ENCODE data around the gene GTF3C4.

The GTF3C4 gene

DNA sequence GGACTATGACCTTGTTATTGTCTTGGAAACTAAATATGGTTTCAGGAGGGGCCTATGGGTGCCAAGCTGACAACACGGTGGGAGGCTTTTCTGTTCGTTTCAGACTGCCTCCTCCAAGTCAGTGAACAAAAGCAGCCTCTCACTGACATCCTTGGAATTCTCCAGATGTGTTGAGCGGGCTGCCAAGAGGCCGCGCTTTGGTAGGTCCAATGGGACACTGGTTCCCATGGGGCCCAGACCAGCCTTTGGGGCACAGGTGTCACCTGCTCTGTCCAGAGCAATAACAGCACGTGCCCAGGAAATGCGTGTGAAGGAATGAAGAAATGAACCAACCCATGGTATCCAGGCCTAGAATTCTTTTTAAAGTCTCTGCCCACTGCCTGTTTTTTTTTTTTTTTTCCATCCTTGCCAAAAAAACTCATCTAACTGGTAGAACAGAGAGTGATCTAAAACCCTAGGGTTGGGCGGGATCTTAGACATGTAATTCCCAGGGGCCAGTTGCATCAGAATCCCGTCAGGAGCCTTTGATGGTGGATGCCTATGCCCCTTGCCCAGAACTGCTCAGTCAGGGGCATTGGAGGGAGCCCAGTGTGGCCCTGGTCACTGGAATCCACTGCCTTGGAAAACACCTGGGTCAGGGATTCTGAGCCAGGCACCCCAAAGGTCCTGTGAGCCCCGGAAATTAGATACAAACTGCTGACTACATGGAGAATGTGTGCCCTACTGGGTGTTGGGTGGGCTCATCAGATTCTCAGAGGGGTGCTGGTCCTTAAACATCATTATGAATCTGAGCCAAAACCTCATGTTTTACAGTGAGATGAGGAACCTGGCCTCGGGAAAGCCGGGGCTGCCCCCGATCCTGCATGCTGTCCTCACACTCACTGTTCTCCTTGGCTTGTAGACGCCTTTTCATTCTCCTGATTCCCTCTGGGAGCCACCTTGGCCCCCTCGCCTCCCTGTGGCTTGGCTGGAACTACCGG is 60.1 kb downstream of the GTF3C4 start:
- TF ChIP-seq, protein P1, sequence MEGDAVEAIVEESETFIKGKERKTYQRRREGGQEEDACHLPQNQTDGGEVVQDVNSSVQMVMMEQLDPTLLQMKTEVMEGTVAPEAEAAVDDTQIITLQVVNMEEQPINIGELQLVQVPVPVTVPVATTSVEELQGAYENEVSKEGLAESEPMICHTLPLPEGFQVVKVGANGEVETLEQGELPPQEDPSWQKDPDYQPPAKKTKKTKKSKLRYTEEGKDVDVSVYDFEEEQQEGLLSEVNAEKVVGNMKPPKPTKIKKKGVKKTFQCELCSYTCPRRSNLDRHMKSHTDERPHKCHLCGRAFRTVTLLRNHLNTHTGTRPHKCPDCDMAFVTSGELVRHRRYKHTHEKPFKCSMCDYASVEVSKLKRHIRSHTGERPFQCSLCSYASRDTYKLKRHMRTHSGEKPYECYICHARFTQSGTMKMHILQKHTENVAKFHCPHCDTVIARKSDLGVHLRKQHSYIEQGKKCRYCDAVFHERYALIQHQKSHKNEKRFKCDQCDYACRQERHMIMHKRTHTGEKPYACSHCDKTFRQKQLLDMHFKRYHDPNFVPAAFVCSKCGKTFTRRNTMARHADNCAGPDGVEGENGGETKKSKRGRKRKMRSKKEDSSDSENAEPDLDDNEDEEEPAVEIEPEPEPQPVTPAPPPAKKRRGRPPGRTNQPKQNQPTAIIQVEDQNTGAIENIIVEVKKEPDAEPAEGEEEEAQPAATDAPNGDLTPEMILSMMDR (IDR thresholded peaks at IDR 0.05; ENCODE audit: low read length): no peak
- TF ChIP-seq EZH2 (IDR thresholded peaks at IDR 0.05; ENCODE audit: borderline replicate concordance, low read length): no peak

GRCh38 chr9:132731230-132731629 is 61.0 kb downstream of the GTF3C4 start:
- Histone ChIP-seq H3K4me1 (ENCODE audit: insufficient read depth, low read length, severe bottlenecking) (no peaks in the 10 kb centered on the region), H3K27ac (ENCODE audit: low read depth, low read length, poor library complexity, severe bottlenecking) (no peak overlapping the region), H3K36me3 (ENCODE audit: insufficient read depth, low read length) (no peaks in the 10 kb centered on the region), H3K27me3 (ENCODE audit: insufficient read depth, low read length) (no peaks in the 10 kb centered on the region), H3K9me2 (ENCODE audit: low read depth, low read length) (no peaks in the 10 kb centered on the region), H3F3A (ENCODE audit: insufficient read depth, low read length) (no peaks in the 10 kb centered on the region), H3K4me3 (ENCODE audit: low read depth, low read length, poor library complexity, severe bottlenecking) (no peak overlapping the region), H4K20me1 (ENCODE audit: insufficient read depth, low read length) (no peaks in the 10 kb centered on the region), H3K4me2 (ENCODE audit: low read length) (no peak overlapping the region), H2AFZ (ENCODE audit: low read length) (no peak overlapping the region), H3K9ac (ENCODE audit: low read length) (no peak overlapping the region), H3K79me2 (ENCODE audit: insufficient read depth, low read length) (no peaks in the 10 kb centered on the region), H3K9me3 (ENCODE audit: low read length) (no peaks in the 10 kb centered on the region)
- TF ChIP-seq, protein P1 (IDR thresholded peaks at IDR 0.05; ENCODE audit: low read length): no peak
- no peak for TF ChIP-seq EZH2 (IDR thresholded peaks at IDR 0.05; ENCODE audit: borderline replicate concordance, low read length)

More for the DNA sequence above, 60.1 kb downstream of the GTF3C4 start:
- Histone ChIP-seq H3K36me3 (ENCODE audit: insufficient read depth, low read length) (no peaks in the 10 kb centered on the region), H3K4me2 (ENCODE audit: low read length) (no peak overlapping the region), H3F3A (ENCODE audit: insufficient read depth, low read length) (no peaks in the 10 kb centered on the region), H4K20me1 (ENCODE audit: insufficient read depth, low read length) (no peaks in the 10 kb centered on the region), H3K27ac (ENCODE audit: low read depth, low read length, poor library complexity, severe bottlenecking) (no peak overlapping the region), H3K9ac (ENCODE audit: low read length) (no peak overlapping the region), H3K4me1 (ENCODE audit: insufficient read depth, low read length, severe bottlenecking) (no peaks in the 10 kb centered on the region), H3K9me2 (ENCODE audit: low read depth, low read length) (no peaks in the 10 kb centered on the region), H3K79me2 (ENCODE audit: insufficient read depth, low read length) (no peaks in the 10 kb centered on the region), H3K4me3 (ENCODE audit: low read depth, low read length, poor library complexity, severe bottlenecking) (no peak overlapping the region), H3K27me3 (ENCODE audit: insufficient read depth, low read length) (no peaks in the 10 kb centered on the region), H3K9me3 (ENCODE audit: low read length) (no peaks in the 10 kb centered on the region), H2AFZ (ENCODE audit: low read length) (no peak overlapping the region)

GRCh38 chr9:132732326-132733259 is 62.3 kb downstream of the GTF3C4 start:
- Histone ChIP-seq H3F3A (ENCODE audit: insufficient read depth, low read length) (no peaks in the 10 kb centered on the region), H3K79me2 (ENCODE audit: insufficient read depth, low read length) (no peaks in the 10 kb centered on the region), H3K9me2 (ENCODE audit: low read depth, low read length) (no peaks in the 10 kb centered on the region), H3K9ac (ENCODE audit: low read length) (no peak overlapping the region), H4K20me1 (ENCODE audit: insufficient read depth, low read length) (no peaks in the 10 kb centered on the region), H3K4me2 (ENCODE audit: low read length) (no peak overlapping the region), H2AFZ (ENCODE audit: low read length) (no peak overlapping the region), H3K36me3 (ENCODE audit: insufficient read depth, low read length) (no peaks in the 10 kb centered on the region), H3K27ac (ENCODE audit: low read depth, low read length, poor library complexity, severe bottlenecking) (no peak overlapping the region), H3K4me1 (ENCODE audit: insufficient read depth, low read length, severe bottlenecking) (no peaks in the 10 kb centered on the region), H3K27me3 (ENCODE audit: insufficient read depth, low read length) (no peaks in the 10 kb centered on the region), H3K9me3 (ENCODE audit: low read length) (no peaks in the 10 kb centered on the region), H3K4me3 (ENCODE audit: low read depth, low read length, poor library complexity, severe bottlenecking) (no peak overlapping the region)
- TF ChIP-seq, protein P1 (IDR thresholded peaks at IDR 0.05; ENCODE audit: low read length): no peak
- TF ChIP-seq EZH2 (IDR thresholded peaks at IDR 0.05; ENCODE audit: borderline replicate concordance, low read length): no peak

Data from OCI-LY1 (cell line).